ENCODE measurements around the gene ZNF232. TPM values are rescaled to one million over a fixed set of nuclear protein-coding genes. Genes with fewer than 3 reads are reported as not detected.
"Not testable (repeated sequence)": the region's sequence is repeated elsewhere in the genome, so short reads cannot be mapped to it uniquely, and the experiment has no call there.

Gene ZNF232
- total RNA-seq, 2 experiments from 2014 or later = 16.1 to 16.2 TPM

GRCh38 chr17:5078106-5079028 is 33.3 kb downstream of the ZNF232 start, which contains the start of gene ZFP3:
TSS of gene ZFP3 (plus strand) at chr17:5078467. CDS start at chr17:5091505, 13,038 bp downstream.
- peak; percentile 89 for DNase-seq
- CTCF ChIA-PET = interaction anchor here (0.7 to 1.5 kb wide), 11 partner anchors 14 to 995 kb away, joined by 3 to 7 read pairs (median 4); partner anchors contain the start of gene ZNF232
- peak within 1 kb of the TSS; percentile 73 for H3K4me3 Mint-ChIP-seq
- H3K27ac Mint-ChIP-seq = peak within 1 kb of the TSS; percentile 95
- peaks cover 25% of the 10 kb centered on the region for H3K36me3 Mint-ChIP-seq (ENCODE audit: low read depth)
- H3K9me3 Mint-ChIP-seq (ENCODE audit: low read depth) = peaks cover 4% of the 10 kb centered on the region
- peak; percentile 90 for ATAC-seq
- H3K4me1 Mint-ChIP-seq = peaks cover 30% of the 10 kb centered on the region
- H3K27me3 Mint-ChIP-seq = no peaks in the 10 kb centered on the region
- intact Hi-C loops (cut with DNase I, micrococcal nuclease) = loop anchor here (1.0 to 5.0 kb wide), 6 partner anchors 32 to 128 kb away; partner anchors contain the start of genes ZNF232 (in 2 of the 2), SPAG7 (in 1 of the 2) and ZNF594 (in 1 of the 2)
- POLR2A ChIA-PET = interaction anchor here (0.6 to 0.9 kb wide), 3 partner anchors 119 to 312 kb away, joined by 3 to 8 read pairs (median 6); partner anchors contain the start of genes RNF167 and SLC25A11

DNA sequence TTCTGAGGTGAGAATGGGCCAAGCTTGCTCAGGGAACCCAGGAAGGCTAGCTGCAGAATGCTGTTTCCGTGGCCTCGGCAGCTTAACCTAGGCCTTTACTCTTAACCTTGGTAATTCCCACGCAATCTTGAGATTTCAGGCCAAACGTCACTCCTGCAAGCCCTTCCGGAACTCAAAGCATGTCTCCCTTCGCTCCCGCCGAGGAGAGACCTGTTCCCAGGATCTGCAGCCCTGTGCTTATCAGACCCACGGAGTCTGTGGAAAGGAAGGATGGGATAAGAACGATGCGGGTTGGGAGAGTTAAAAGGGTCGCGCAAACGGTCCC is 33.9 kb downstream of the ZNF232 start:
- Mint-ChIP-seq H3K9me3 (ENCODE audit: low read depth) (peaks cover under 1% of the 10 kb centered on the region), H3K27ac (peak overlapping the region; percentile 95), H3K36me3 (ENCODE audit: low read depth) (peaks cover 20% of the 10 kb centered on the region), H3K4me1 (peaks cover 30% of the 10 kb centered on the region), H3K27me3 (no peaks in the 10 kb centered on the region), H3K4me3 (peak overlapping the region; percentile 73)
- intact Hi-C loops (cut with DNase I, micrococcal nuclease) = loop anchor here (1.0 to 5.0 kb wide), 6 partner anchors 33 to 127 kb away; partner anchors contain the start of genes ZNF232 (in 2 of the 2), SPAG7 (in 1 of the 2) and ZNF594 (in 1 of the 2)
- CTCF ChIA-PET = interaction anchor here (0.9 to 1.1 kb wide), 2 partner anchors 14 to 16 kb away, joined by 4 to 5 read pairs; no protein-coding TSS in a partner anchor
- no peak for DNase-seq
- POLR2A ChIA-PET = interaction anchor here (0.9 kb wide), 1 partner anchor 118 kb away, joined by 3 read pairs; no protein-coding TSS in a partner anchor
- peak; percentile 5 for ATAC-seq

DNA sequence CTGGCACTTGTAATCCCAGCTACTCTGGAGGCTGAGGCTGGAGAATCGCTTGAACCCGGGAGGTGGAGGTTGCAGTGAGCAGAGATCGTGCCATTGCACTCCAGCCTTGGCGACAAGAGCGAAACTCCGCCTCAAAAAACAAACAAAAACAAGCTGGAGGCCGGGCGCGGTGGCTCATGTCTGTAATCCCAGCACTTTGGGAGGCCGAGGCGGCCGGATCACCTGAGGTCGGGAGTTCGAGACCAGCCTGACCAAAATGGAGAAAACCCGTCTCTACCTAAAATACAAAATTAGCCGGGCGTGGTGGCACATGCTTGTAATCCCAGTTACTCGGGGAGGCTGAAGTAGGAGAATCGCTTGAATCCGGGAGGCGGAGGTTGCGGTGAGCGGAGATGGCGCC is 34.4 kb downstream of the ZNF232 start:
- H3K4me1 Mint-ChIP-seq = peaks cover 30% of the 10 kb centered on the region
- CTCF ChIA-PET = interaction anchor here (0.9 kb wide), 1 partner anchor 16 kb away, joined by 4 read pairs; no protein-coding TSS in a partner anchor
- intact Hi-C loops (cut with DNase I, micrococcal nuclease) = loop anchor here in 1 of 2 experiments (5.0 kb wide), 1 partner anchor 110 kb away; the partner anchor contains the start of gene SPAG7
- H3K27me3 Mint-ChIP-seq; DNase-seq; POLR2A ChIA-PET; ATAC-seq; H3K9me3 Mint-ChIP-seq (ENCODE audit: low read depth): not testable (repeated sequence)
- peak overlapping the region; percentile 73 for H3K4me3 Mint-ChIP-seq
- peak overlapping the region; percentile 95 for H3K27ac Mint-ChIP-seq
- H3K36me3 Mint-ChIP-seq (ENCODE audit: low read depth) = peaks cover 17% of the 10 kb centered on the region

DNA sequence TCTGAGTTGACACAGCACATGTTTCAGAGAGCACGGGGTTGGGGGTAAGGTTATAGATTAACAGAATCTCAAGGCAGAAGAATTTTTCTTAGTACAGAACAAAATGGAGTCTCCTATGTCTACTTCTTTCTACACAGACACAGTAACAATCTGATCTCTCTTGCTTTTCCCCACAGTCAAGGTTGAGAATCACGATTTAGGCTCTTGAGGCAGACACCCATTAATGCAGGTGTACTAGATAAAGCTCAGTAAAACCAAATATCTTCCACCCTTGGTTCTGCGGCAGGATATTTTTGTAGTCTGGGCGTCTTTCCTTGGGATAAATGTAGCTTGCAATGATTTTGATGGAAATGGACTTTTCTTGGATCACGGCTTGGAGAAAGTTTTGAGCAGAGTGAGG is 36.2 kb downstream of the ZNF232 start:
- H3K4me3 Mint-ChIP-seq; H3K9me3 Mint-ChIP-seq (ENCODE audit: low read depth); H3K27ac Mint-ChIP-seq; H3K27me3 Mint-ChIP-seq; ATAC-seq; POLR2A ChIA-PET; H3K36me3 Mint-ChIP-seq (ENCODE audit: low read depth); DNase-seq: not testable (repeated sequence)
- intact Hi-C loops (cut with DNase I, micrococcal nuclease) = loop anchor here in 1 of 2 experiments (5.0 kb wide), 1 partner anchor 108 kb away; the partner anchor contains the start of gene SPAG7
- H3K4me1 Mint-ChIP-seq = peaks cover 24% of the 10 kb centered on the region
- CTCF ChIA-PET = interaction anchor here (0.6 kb wide), 1 partner anchor 21 kb away, joined by 3 read pairs; no protein-coding TSS in a partner anchor

- POLR2A ChIA-PET = no interaction called here
- Mint-ChIP-seq H3K4me3 (no peak overlapping the region), H3K9me3 (ENCODE audit: low read depth) (no peaks in the 10 kb centered on the region), H3K27me3 (no peaks in the 10 kb centered on the region), H3K27ac (no peak overlapping the region), H3K36me3 (ENCODE audit: low read depth) (no peaks in the 10 kb centered on the region), H3K4me1 (no peaks in the 10 kb centered on the region)
- DNase-seq (no peak), ATAC-seq (no peak)
- intact Hi-C loops (cut with DNase I, micrococcal nuclease) = no loop called here
- CTCF ChIA-PET = no interaction called here
Measured at GRCh38 chr17:5069724-5070123, 42.0 kb downstream of the ZNF232 start.

DNA sequence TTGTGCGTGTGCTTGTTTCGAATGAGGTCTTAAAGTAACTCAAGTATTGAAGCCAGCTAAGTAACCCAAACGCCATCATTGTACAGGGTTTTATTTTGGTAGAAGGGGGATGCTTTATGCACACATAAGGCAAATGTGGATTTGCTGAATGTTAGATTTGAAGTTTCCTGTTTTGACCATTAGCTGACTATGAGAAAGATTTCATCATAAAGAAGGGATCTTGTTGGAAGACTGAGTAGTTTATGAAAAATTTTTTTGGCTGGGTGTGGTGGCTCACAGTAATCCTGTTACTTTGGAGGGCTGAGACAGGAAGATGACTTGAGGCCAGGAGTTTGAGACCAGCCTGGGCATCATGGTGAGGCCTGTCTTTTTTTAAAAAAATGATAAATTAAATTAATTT is 43.4 kb downstream of the ZNF232 start:
- CTCF ChIA-PET = interaction anchor here (0.6 to 1.1 kb wide), 2 partner anchors 31 to 165 kb away, joined by 4 to 5 read pairs; partner anchors contain the start of gene CHRNE
- H3K27me3 Mint-ChIP-seq = no peaks in the 10 kb centered on the region
- intact Hi-C loops (cut with DNase I, micrococcal nuclease) = no loop called here
- ATAC-seq = no peak
- POLR2A ChIA-PET = interaction anchor here (0.5 kb wide), 1 partner anchor 268 kb away, joined by 5 read pairs; no protein-coding TSS in a partner anchor
- no peak for DNase-seq
- H3K4me3 Mint-ChIP-seq = no peak overlapping the region
- no peaks in the 10 kb centered on the region for H3K4me1 Mint-ChIP-seq
- H3K9me3 Mint-ChIP-seq (ENCODE audit: low read depth) = no peaks in the 10 kb centered on the region
- no peak overlapping the region for H3K27ac Mint-ChIP-seq
- H3K36me3 Mint-ChIP-seq (ENCODE audit: low read depth) = no peaks in the 10 kb centered on the region

DNA sequence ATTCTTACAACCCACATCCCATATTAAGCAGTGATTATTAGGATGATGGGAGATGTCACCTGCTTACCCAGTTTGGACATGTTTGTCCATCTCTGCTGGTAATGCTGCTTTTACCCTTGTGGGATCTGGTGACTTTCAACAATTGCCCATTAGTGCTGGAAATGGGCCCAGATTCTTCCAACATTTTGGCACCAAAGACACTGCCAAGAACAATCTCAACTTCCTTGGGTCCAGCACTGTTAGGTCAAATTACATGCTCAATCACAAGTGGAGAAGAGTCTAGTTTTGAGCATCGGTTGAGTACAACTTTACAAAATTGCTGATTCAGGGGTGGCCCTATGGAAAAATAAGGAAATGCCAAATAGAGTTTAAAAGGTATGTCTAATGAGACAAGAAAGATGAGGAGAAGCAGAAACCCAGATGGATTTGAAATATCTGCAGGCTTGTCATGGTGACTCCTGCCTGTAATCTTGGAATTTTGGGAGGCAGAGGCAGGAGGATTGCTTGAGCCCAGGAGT is 46.4 kb downstream of the ZNF232 start:
- POLR2A ChIA-PET = no interaction called here
- Mint-ChIP-seq H3K4me3 (no peak overlapping the region), H3K9me3 (ENCODE audit: low read depth) (no peaks in the 10 kb centered on the region), H3K27ac (no peak overlapping the region), H3K27me3 (no peaks in the 10 kb centered on the region), H3K4me1 (peaks cover 3% of the 10 kb centered on the region), H3K36me3 (ENCODE audit: low read depth) (no peaks in the 10 kb centered on the region)
- CTCF ChIA-PET = no interaction called here
- intact Hi-C loops (cut with DNase I, micrococcal nuclease) = no loop called here
- DNase-seq (no peak), ATAC-seq (no peak)

Other genes with a start within 250 kb of the ZNF232 start
- gene C17orf107, start 212.3 kb downstream of the ZNF232 start, total RNA-seq = 1 to 10 TPM; 2.6 to 2.8 TPM
- gene CHRNE, start 208.8 kb downstream of the ZNF232 start, total RNA-seq = under 1 TPM; 0.59 to 0.84 TPM
- not detected for gene GP1BA, start 179.6 kb downstream of the ZNF232 start, total RNA-seq
- 10 to 100 TPM; 74.2 to 77.9 TPM for gene SLC25A11, start 171.8 kb downstream of the ZNF232 start, total RNA-seq
- gene RNF167, start 171.6 kb downstream of the ZNF232 start, total RNA-seq = 100 to 1,000 TPM; 147 to 189 TPM
- 1,000 to 10,000 TPM; 1,809 to 1,911 TPM for gene PFN1, start 163.3 kb downstream of the ZNF232 start, total RNA-seq
- gene ENO3, start 160.8 kb downstream of the ZNF232 start, total RNA-seq = 10 to 100 TPM; 32.0 to 32.9 TPM
- 10 to 100 TPM; 61.4 to 69.4 TPM for gene SPAG7, start 144.1 kb downstream of the ZNF232 start, total RNA-seq
- gene CAMTA2, start 124.2 kb downstream of the ZNF232 start, total RNA-seq = 100 to 1,000 TPM in 1 of 2 experiments, 10 to 100 TPM in 1; 98.2 to 124 TPM
- under 1 TPM; 0.18 to 0.28 TPM for gene INCA1, start 114.4 kb downstream of the ZNF232 start, total RNA-seq
- gene KIF1C, start 113.9 kb downstream of the ZNF232 start, total RNA-seq = 10 to 100 TPM; 32.6 to 43.0 TPM
- under 1 TPM; 0.16 to 0.26 TPM for gene SLC52A1, start 76.5 kb downstream of the ZNF232 start, total RNA-seq
- gene ZFP3, start 33.4 kb downstream of the ZNF232 start, total RNA-seq = 1 to 10 TPM; 2.2 to 2.8 TPM
- under 1 TPM in 1 of 2 experiments, not detected in 1; 0.07 TPM for gene USP6, start 4.2 kb upstream of the ZNF232 start, total RNA-seq
- 1 to 10 TPM; 8.0 to 8.4 TPM for gene ZNF594, start 80.0 kb upstream of the ZNF232 start, total RNA-seq
- not detected for gene SCIMP, start 123.0 kb upstream of the ZNF232 start, total RNA-seq
- gene RABEP1, start 170.4 kb upstream of the ZNF232 start, total RNA-seq = 10 to 100 TPM; 60.4 to 66.2 TPM

Data from activated CD4-positive, alpha-beta T cell treated with anti-CD3 and anti-CD28 coated beads for 36 hours (primary cell).